Measurements from ENCODE around the gene GALNT18.

The GALNT18 gene

GRCh38 chr11:11227296-11228085 lies 394.3 kb downstream of the GALNT18 start:
- DNase-seq = no peak
